GM18519 (cell line): ENCODE measurements around the gene ZNF675.
"Not testable (repeated sequence)": the region's sequence is repeated elsewhere in the genome, so short reads cannot be mapped to it uniquely, and the experiment has no call there.

Experiments used
- ATAC-seq: cut with Tn5 transposase; IDR thresholded peaks from one replicate; pipeline ENCODE4 v1.9.1; 2021; ENCODE audit warnings: mild to moderate bottlenecking, moderate library complexity; ENCODE audit not compliant: unreplicated experiment, low FRiP score

Gene ZNF675

DNA sequence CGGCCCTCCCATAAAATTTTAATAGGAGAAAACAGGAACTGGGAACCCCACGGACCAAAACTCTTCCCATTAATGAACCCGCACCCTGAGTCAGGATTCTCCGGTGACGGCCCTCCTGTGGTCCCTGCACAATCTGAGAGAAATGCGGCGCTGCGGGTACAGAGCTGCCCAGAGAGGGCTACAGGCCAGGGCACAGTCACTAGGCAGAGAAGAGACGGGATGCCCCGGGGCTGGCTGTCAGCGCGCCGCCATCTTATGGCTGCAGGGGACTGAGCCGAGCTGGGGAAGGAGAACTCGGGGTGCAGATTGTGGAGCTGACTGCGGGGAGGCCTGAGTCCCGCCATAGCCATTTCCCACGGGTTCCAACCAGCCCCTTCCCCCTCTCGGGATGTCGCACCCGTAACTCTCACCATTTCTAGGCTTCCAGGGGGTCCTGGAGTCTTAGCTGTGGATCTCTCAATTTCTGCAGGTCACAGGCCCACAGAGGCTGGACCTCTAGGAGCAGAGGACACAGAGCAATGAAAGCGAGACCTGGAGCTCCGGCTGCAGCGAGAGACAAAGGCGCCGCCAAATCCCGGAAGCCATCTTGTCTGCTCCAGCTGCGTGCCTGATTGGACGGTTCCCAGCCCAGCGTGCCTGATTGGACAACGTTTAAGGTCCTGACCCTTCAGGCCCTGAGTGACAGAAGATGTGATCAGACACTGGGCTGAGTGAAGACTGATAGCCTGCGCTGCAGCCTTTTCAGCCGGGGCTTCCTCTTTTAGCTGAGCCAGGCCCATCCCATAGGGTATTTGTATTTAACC is at the start of gene ZNF675:
TSS of gene ZNF675 (minus strand) at position 592 of the 803 bp plus-strand sequence. CDS start at position 413, 179 bp downstream.
- ATAC-seq = peak; percentile 96

DNA sequence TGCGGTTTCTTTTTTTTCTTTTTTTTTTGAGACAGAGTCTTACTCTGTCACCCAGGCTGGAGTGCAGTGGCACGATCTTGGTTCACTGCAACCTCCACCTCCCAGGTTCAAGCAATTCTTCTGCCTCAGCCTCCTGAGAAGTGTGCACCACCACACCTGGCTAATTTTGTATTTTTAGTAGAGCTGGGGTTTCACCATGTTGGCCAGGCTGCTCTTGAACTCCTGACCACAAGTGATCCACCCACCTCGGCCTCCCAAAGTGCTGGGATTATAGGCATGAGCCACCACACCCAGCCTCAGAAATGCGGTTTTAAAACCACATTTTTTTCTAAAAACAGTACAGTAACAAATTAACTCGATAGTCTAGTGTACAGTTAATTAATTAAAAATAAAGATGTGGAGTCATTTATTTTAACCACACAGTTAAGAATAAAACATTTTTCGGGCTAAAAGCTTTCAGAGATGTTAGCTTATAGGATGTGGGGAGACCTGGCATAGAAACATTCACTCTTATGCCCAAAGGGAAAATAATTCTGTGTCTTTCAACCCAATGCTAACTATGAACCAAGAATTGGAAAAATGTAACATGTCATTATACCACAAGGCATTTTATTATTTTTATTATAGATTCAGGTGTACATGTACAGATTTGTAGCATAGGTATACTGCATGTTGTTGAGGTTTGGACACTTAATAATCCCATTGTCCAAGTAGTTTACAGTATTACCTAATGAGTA is 43.9 kb upstream of the ZNF675 start:
- ATAC-seq = not testable (repeated sequence)

DNA sequence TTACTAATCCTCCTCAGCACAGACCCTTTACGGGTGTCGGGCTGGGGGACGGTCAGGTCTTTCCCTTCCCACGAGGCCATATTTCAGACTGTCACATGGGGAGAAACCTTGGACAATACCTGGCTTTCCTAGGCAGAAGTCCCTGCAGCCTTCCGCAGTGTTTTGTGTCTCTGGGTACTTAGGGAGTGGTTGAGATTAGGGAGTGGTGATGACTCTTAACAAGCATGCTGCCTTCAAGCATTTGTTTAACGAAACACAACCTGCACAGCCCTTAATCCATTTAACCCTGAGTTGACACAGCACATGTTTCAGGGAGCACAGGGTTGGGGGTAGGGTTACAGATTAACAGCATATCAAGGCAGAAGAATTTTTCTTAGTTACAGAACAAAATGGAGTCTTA is 37.1 kb upstream of the ZNF675 start:
- ATAC-seq = not testable (repeated sequence)

- no peak for ATAC-seq
Observed at GRCh38 chr19:23718802-23719201, 31.8 kb upstream of the ZNF675 start.

DNA sequence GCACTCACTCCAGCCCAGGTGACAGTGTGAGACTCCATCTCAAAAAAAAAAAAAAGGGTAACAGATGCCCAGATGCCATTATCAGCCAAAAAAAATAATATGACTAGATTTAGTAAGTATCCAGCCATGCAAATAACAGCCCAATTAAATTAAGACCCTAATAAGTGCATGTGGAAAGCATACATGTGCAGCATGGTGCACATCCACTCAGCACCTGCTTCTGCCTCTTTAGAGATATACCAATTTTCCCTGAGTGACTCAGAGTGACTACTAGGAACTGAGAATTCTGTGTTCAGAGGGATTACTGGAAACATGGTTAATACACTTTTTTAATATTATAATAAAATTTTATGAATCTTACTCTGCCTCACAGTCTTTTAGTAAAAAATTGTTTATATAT is 29.8 kb upstream of the ZNF675 start:
- no peak for ATAC-seq

DNA sequence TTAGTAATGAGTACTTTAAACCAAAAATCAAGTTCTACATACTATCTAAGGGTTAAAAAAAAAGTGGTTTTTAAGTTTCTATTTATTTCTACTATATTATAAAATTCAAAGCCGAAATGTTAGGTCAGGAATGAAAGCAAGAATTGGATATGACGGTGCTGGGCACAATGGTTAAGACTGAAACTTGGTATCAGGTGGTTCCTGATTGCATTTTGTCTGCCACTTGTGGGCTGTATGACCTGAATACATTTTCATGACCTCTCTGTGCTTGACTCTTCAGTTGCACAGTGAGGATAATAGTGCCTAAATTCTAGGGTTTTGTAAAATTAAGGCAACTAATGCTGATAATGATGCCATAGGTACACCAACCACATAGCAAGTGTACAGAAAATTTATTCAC is 22.3 kb upstream of the ZNF675 start:
- ATAC-seq = no peak

- no peak for ATAC-seq
Observed at GRCh38 chr19:23706657-23707056, 19.6 kb upstream of the ZNF675 start.

- no peak for ATAC-seq
Observed at GRCh38 chr19:23699521-23699860, 12.5 kb upstream of the ZNF675 start.

- ATAC-seq = no peak
Observed at GRCh38 chr19:23698711-23699520, 11.9 kb upstream of the ZNF675 start.

DNA sequence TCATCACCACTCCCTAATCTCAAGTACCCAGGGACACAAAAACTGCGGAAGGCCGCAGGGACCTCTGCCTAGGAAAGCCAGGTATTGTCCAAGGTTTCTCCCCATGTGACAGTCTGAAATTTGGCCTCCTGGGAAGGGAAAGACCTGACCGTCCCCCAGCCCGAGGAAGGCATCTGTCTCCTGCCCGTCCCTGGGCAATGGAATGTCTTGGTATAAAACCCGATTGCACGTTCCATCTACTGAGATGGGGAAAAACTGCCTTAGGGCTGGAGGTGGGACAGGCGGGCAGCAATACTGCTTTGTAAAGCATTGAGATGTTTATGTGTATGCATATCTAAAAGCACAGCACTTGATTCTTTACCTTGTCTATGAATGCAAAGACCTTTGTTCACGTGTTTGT is 5.9 kb upstream of the ZNF675 start:
- not testable (repeated sequence) for ATAC-seq

DNA sequence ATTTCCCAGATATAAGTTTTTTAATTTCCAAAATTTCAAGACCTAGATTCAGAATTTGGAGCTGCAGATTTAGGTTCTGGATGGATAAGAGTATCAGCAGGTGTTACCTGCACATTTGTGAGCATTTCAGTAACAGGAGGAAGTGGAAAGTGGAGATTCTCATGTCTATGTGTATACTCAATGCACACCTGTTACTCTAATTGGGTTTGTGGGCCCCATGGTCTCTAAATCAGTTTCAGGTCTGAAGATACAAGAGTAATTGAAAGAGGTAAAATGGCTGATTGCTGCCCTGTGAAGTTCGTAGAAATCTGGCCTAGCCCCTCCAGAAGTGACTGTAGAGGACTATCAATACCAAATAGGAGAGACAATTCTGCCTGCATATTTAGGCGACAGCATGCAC is 13.9 kb downstream of the ZNF675 start:
- ATAC-seq = no peak

GRCh38 chr19:23668606-23669005 is 18.4 kb downstream of the ZNF675 start:
- ATAC-seq = not testable (repeated sequence)

GRCh38 chr19:23665651-23666410 is 21.2 kb downstream of the ZNF675 start:
- ATAC-seq = no peak

DNA sequence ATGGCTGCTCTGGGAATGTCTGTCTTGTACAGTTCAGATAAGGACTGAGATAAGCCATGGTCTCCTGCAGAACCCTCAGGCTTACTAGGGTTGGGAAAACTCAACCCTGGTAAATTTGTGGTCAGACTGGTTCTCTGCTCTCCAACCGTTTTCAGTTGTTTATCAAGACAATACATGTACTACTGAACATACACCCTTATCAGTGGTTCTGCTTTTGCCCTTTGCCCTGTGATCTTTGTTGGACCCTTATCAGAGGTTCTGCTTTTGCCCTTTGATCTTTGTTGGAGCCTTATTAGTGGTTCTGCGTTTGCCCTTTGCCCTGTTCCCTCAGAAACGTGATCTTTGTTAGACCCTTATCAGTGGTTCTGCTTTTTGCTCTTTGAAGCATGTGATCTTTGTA is 37.2 kb downstream of the ZNF675 start:
- ATAC-seq = not testable (repeated sequence)
